ENCODE measurements around the gene PRPF40B. TPM values are rescaled to one million over a fixed set of nuclear protein-coding genes. Genes with fewer than 3 reads are reported as not detected.

The PRPF40B gene
- total RNA-seq, 1 donor from 2014 or later, result 16.3 TPM

DNA sequence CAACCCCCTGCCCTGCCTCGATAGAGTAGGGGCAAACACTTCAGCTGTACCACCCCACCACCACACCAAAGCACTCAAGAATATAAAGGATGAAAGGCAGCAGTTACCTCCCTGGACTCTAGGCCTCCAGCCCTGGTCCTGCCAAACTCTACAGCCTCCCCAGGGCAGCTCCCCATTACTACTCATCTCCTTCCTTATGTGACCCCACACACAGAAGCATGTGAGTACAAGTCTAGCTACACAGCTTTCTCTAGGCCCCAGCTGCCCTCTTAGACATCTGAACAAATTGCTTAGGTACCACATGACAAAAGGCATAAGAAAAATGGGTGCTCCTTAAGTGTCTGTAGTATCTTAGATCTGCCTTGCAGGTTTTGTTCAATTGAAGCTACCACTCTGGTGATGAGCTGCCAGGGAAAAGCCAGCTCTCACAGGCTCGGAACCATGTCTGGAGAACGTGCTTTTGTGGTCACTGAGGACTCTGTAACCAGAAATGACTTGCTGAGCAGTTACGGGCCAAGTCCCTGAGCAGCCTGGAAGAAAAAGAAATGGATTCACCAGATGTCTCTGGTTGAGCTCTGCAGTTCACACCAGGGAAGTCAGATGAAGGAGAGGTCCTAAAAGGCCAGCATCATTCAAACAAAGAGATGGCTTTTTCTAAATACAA, 51.1 kb downstream of the PRPF40B start:
- FAIRE-seq (no peak), DNase-seq (ENCODE audit: low read depth) (peak; percentile 12)
- no peak for TF ChIP-seq CTCF (IDR thresholded peaks at IDR 0.05; ENCODE audit: insufficient read depth, low read length, severe bottlenecking)
- no peaks in the 10 kb centered on the region for H3K27me3 ChIP-seq (ENCODE audit: control insufficient read depth, insufficient read depth, low read length)
- H3K36me3 ChIP-seq (ENCODE audit: control insufficient read depth, insufficient read depth, low read length), result no peaks in the 10 kb centered on the region
- no peak overlapping the region for H3K4me3 ChIP-seq (ENCODE audit: low read depth, low read length)

DNA sequence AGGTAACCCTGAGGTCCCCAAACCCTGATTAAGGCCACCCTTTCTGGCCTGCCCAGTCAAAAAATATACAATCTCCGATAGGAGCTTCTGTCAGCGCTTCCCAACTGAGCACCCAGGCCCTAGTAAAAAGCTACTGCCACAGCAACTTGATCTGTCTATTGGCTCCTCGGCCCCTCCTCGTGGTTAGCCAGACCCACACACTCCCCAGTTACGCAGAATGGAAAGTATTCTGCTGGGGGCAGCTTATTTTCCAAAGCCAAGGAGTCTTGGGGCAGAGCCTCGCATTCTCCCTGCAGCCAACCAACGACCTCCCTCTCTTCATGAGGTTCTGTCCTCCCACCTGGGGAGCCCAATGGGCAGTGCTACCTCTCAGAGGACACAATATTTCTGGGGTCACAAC, 51.8 kb downstream of the PRPF40B start:
- FAIRE-seq (no peak), DNase-seq (ENCODE audit: low read depth) (no peak)
- H3K27me3 ChIP-seq (ENCODE audit: control insufficient read depth, insufficient read depth, low read length), result no peaks in the 10 kb centered on the region
- no peak for TF ChIP-seq CTCF (IDR thresholded peaks at IDR 0.05; ENCODE audit: insufficient read depth, low read length, severe bottlenecking)
- H3K4me3 ChIP-seq (ENCODE audit: low read depth, low read length), result no peak overlapping the region
- no peaks in the 10 kb centered on the region for H3K36me3 ChIP-seq (ENCODE audit: control insufficient read depth, insufficient read depth, low read length)

DNA sequence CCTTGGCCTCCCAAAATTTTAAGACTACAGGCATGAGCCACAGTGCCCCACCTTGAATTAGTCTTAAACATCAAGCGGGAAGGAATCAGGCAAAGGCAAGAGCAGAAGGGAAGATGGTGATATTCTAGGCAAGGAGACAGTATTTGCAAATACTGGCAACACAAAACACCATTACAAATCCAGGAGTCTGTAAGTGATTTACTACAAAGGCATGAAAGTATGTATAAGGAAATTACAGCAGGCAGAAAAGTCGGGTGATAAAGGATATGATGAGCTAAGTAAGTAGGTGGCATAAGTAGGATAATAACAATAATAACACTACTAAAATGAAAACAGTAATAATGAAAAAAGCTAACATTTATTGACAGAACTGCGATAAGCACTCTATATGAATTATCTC, 55.4 kb downstream of the PRPF40B start:
- no peak for FAIRE-seq

DNA sequence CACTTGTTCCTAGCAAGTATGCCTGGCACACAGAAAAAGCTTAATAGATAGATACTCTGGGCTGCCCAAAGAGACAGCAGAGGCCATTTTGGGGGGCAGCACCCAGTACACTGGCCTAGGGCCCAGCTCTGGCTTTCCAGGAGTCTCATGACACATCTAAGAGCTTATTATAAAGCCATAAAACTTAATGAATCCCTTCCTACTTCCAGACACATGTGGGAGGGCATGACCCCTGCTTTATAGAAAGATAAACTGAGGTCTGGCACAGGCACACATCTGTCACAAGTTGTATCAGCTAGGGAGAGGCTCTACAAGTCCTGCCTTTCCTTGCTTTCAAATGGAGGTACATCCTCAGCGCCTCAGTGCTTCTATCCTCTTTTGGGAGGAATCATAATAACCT, 56.7 kb downstream of the PRPF40B start:
- Histone ChIP-seq H3K36me3 (ENCODE audit: control insufficient read depth, insufficient read depth, low read length) (no peaks in the 10 kb centered on the region), H3K27me3 (ENCODE audit: control insufficient read depth, insufficient read depth, low read length) (no peaks in the 10 kb centered on the region), H3K4me3 (ENCODE audit: low read depth, low read length) (no peak overlapping the region)
- no peak for DNase-seq (ENCODE audit: low read depth)
- FAIRE-seq, result no peak
- no peak for TF ChIP-seq CTCF (IDR thresholded peaks at IDR 0.05; ENCODE audit: insufficient read depth, low read length, severe bottlenecking)

More for the DNA sequence above, 55.4 kb downstream of the PRPF40B start:
- no peak for DNase-seq (ENCODE audit: low read depth)
- H3K27me3 ChIP-seq (ENCODE audit: control insufficient read depth, insufficient read depth, low read length), result no peaks in the 10 kb centered on the region
- TF ChIP-seq CTCF (IDR thresholded peaks at IDR 0.05; ENCODE audit: insufficient read depth, low read length, severe bottlenecking), result no peak
- H3K4me3 ChIP-seq (ENCODE audit: low read depth, low read length), result no peak overlapping the region
- H3K36me3 ChIP-seq (ENCODE audit: control insufficient read depth, insufficient read depth, low read length), result no peaks in the 10 kb centered on the region

DNA sequence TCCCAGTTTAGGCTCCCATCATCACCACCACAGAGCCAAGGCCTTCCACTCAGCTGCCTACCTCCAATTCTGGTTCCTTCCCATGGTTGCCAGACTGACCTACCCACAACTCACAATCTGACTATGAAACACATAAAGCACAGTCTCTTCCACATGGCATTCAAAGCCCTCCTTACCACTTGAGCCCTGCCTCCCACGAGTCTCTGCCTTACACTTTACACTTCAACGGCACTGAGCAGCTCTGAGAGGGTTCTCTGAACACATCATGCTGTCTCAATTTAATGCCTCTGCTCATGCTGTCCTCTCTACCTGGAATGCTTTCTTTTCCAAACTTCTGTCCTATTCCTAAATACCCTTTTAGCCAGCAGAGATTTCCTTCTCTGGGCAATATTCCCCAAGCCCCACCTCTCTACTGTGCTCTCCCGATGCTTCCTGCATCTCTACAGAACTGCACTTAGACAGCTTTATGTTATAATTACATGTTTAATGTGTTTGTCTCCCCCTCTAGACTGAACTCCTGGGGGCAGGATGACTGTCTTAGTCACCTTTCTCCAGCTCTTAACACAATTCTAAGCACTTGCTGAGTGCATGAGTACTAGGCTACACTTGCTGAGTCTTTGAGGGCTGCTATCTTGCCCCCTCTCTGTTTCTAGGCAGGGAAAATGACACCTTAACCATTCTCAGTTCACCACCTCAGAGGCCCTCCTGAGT, 60.4 kb downstream of the PRPF40B start:
- H3K27me3 ChIP-seq (ENCODE audit: control insufficient read depth, insufficient read depth, low read length), result no peaks in the 10 kb centered on the region
- no peak for TF ChIP-seq CTCF (IDR thresholded peaks at IDR 0.05; ENCODE audit: insufficient read depth, low read length, severe bottlenecking)
- FAIRE-seq (no peak), DNase-seq (ENCODE audit: low read depth) (no peak)
- H3K4me3 ChIP-seq (ENCODE audit: low read depth, low read length), result no peak overlapping the region
- no peaks in the 10 kb centered on the region for H3K36me3 ChIP-seq (ENCODE audit: control insufficient read depth, insufficient read depth, low read length)

Data from bronchial epithelial cell (primary cell).